GM12864 (cell line): ENCODE data around the gene MAP2K4.

ENCODE experiments used
- DNase-seq: peaks from one replicate; pipeline ENCODE4 v3.0.0-alpha.2; 2011; ENCODE audit warnings: low read depth
- H3K4me3 ChIP-seq: 2 replicates; pipeline ENCODE4 v1.5.1; 2011; ENCODE audit warnings: mild to moderate bottlenecking, low read depth, low read length, control low read depth
- TF ChIP-seq, protein P1 (sequence below): IDR thresholded peaks from 2 replicates; pipeline ENCODE4 v1.5.1; 2011; ENCODE audit warnings: low read depth, mild to moderate bottlenecking, moderate library complexity, low read length, control low read depth, inconsistent platforms; ENCODE audit errors: missing control alignments

The MAP2K4 gene

GRCh38 chr17:12081720-12082119 lies 61.0 kb downstream of the MAP2K4 start:
- TF ChIP-seq, protein P1, sequence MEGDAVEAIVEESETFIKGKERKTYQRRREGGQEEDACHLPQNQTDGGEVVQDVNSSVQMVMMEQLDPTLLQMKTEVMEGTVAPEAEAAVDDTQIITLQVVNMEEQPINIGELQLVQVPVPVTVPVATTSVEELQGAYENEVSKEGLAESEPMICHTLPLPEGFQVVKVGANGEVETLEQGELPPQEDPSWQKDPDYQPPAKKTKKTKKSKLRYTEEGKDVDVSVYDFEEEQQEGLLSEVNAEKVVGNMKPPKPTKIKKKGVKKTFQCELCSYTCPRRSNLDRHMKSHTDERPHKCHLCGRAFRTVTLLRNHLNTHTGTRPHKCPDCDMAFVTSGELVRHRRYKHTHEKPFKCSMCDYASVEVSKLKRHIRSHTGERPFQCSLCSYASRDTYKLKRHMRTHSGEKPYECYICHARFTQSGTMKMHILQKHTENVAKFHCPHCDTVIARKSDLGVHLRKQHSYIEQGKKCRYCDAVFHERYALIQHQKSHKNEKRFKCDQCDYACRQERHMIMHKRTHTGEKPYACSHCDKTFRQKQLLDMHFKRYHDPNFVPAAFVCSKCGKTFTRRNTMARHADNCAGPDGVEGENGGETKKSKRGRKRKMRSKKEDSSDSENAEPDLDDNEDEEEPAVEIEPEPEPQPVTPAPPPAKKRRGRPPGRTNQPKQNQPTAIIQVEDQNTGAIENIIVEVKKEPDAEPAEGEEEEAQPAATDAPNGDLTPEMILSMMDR: no peak
- no peak overlapping the region for H3K4me3 ChIP-seq
- DNase-seq: no peak

- TF ChIP-seq, protein P1: no peak
- no peak for DNase-seq
- no peak overlapping the region for H3K4me3 ChIP-seq
Measured at GRCh38 chr17:12085076-12085949, 64.6 kb downstream of the MAP2K4 start.

DNA sequence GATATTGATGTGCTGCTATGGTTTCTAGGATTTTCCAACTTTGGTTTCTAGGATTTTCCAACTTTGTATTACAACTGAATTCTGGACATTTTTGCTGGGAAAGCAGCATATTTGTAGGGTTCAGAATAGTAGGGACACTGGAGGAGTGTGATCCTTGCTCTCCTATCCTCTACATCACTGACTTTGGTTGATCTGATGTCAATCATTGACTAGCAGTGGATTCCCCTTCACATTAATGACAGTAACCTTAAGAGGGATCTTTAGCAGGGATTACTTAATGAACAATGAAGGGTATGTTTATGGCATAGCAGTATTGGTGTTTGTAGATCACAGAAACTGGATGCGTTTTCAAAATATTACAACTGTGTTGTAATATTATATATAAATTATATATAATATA lies 67.4 kb downstream of the MAP2K4 start:
- no peak overlapping the region for H3K4me3 ChIP-seq
- DNase-seq: no peak
- TF ChIP-seq, protein P1: no peak

DNA sequence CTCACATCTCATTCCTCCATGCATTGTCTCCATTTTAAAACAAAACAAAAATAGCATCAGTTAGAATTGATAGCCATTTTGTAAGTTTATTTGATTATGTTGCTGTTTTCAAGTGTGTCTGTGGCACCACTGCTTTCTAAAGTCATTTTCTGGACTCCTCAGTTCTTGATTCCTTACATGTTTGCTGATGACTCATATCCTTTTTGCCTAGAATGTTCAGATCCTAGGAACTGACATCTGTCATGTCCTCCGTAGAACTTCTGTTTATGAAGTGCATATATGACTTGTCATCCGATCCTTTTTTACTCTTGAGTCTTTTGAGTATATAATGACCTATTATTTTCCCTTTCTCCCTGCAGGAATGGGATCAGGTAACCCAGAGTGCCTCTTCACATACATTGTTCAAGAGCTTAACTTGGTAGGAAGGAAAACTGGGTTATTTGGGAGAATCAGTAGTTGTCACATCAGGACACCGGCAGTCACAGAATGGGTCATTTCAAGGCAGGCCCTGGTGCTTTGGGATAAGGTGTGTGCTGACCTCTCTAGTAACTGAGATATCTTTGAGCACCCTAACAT lies 69.2 kb downstream of the MAP2K4 start:
- TF ChIP-seq, protein P1: no peak
- DNase-seq: no peak
- H3K4me3 ChIP-seq: no peak overlapping the region

- TF ChIP-seq, protein P1: no peak
- DNase-seq: no peak
- H3K4me3 ChIP-seq: no peak overlapping the region
Measured at GRCh38 chr17:12094336-12094735, 73.7 kb downstream of the MAP2K4 start.

GRCh38 chr17:12095522-12095921 lies 74.8 kb downstream of the MAP2K4 start:
- no peak overlapping the region for H3K4me3 ChIP-seq
- no peak for DNase-seq

More at GRCh38 chr17:12095522-12095921, 74.8 kb downstream of the MAP2K4 start:
- TF ChIP-seq, protein P1: no peak
